ENCODE results near the gene TMEM63C. TPM values are rescaled to one million over a fixed set of nuclear protein-coding genes. Genes with fewer than 3 reads are reported as not detected.

The TMEM63C gene, protein sequence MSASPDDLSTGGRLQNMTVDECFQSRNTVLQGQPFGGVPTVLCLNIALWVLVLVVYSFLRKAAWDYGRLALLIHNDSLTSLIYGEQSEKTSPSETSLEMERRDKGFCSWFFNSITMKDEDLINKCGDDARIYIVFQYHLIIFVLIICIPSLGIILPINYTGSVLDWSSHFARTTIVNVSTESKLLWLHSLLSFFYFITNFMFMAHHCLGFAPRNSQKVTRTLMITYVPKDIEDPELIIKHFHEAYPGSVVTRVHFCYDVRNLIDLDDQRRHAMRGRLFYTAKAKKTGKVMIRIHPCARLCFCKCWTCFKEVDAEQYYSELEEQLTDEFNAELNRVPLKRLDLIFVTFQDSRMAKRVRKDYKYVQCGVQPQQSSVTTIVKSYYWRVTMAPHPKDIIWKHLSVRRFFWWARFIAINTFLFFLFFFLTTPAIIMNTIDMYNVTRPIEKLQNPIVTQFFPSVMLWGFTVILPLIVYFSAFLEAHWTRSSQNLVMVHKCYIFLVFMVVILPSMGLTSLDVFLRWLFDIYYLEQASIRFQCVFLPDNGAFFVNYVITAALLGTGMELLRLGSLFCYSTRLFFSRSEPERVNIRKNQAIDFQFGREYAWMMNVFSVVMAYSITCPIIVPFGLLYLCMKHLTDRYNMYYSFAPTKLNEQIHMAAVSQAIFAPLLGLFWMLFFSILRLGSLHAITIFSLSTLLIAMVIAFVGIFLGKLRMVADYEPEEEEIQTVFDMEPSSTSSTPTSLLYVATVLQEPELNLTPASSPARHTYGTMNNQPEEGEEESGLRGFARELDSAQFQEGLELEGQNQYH
- polyA plus RNA-seq (ENCODE audit: insufficient read length) = 0.67 TPM

DNA sequence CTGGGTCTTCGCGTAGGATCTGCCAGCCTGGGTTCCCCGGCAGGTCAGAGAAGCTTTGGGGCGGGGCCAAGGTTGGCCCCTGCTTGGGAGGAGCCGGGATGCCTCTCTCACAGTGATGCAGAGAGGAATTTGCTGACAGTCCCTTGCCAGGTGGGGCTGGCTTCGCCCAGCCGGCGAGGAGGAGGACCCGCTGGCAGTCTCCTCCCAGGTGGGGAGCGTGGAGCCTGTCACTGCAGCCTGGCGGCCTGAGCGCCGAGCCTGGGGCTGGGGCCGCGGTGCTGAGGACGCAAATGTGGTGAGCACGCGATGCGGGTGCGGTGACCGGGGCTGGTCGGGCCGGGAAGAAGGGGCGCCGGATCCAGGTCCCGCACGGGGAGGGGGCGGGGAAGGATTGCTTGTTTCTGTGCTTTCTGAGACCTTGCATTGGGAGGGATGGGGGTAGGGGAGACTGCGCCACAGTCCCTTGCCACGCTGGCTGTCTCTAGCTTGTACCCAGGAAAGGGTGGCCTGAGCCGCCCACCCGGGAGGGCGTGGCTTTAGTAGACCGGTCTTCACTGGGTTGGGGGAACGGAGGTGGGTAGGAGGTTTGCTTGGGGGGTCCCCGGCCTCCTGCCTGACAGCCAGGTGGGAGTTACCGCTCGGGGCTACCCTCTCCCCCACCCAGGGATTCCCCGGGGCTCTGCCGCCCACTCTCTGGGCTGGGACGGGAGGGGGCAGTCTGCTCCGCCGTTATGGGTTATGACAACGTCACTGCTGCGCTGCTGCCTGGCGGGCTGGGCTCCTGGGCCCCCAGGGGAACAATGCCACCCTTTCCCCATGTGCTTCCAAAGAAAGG lies at the start of gene TMEM63C:
TSS of gene TMEM63C (plus strand) at position 196 of the 835 bp plus-strand sequence. CDS start 37,016 bp downstream, outside the sequence.
- DNase-seq (ENCODE audit: low read depth) = no peak

DNA sequence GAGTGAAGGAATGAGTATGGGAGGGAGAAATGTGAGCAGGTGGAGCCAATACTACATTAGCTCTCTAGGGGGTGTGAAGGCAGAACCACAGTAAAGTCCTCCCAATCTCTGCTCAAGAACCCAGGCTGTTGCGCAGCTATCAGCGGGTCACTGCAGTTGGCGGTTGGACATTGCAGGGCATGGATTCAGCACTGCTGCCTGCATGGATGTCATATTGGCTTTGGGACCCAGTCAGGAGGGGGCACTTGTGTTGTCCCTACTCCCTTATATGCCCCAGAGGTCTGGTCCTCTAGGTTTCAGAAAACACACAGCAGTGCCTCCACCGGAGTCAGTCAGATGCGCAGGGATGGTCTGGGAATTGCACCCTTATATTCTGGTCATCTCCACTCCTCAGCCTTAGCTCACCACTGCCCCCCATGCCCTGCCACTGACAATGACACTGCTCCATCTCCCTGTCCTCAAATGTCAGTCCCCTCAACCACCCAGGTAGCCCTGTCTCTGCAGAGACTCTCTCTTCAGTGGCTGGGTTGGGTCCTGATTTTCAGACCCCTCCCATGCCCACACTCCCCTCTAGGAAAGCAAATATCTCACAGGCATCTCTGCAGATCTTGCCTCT lies 49.6 kb upstream of the TMEM63C start:
- DNase-seq (ENCODE audit: low read depth) = no peak

DNA sequence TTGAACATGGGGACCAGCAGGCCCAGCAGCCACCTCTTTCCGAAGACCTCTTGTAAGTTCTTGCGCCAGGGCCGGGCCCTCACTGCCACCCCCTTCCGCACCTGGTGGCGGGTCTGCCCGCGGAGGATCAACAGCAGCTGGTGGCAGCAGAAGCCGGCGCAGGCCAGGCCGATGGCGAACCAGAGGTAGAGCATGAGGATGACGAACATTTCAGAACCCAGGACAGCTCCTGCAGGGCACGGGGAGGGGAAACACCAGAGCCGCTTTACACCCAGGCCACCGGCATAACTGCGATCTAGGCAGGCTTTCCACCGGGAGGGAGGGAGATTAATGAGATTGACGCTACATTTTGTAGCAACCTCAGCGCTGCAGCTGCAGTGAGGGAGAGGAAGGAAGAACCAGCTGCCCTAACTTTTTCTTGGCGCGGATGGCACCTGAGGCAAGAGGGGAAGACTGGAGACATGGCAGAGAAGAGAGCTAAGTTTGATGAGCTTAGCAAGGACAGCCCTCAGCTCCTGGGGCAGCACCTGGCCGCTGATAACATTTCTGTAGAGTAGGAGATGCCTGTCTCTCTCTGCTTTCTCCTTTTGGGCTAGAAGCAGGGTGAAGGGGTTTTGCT lies 47.8 kb upstream of the TMEM63C start:
- peak; percentile 47 for DNase-seq (ENCODE audit: low read depth)

DNA sequence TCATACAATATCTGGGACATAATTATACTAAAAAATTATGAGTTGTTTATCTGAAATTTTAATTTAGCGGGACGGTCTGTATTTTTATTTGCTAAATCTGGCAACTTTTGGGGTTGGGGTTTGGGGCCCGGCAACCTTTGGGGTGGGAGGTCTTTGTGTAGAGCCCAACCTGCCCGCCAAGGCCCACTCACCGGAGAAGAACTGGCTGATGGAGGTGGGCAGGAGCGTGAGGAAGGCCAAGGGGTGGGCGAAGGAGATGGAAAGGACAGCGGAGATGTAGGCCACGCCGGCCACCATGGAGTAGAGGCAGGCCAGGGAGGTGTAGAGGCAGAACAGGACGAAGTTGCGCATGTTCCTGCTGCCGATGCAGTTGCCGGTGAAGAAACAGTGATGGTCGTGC lies 42.6 kb upstream of the TMEM63C start:
- no peak for DNase-seq (ENCODE audit: low read depth)

DNA sequence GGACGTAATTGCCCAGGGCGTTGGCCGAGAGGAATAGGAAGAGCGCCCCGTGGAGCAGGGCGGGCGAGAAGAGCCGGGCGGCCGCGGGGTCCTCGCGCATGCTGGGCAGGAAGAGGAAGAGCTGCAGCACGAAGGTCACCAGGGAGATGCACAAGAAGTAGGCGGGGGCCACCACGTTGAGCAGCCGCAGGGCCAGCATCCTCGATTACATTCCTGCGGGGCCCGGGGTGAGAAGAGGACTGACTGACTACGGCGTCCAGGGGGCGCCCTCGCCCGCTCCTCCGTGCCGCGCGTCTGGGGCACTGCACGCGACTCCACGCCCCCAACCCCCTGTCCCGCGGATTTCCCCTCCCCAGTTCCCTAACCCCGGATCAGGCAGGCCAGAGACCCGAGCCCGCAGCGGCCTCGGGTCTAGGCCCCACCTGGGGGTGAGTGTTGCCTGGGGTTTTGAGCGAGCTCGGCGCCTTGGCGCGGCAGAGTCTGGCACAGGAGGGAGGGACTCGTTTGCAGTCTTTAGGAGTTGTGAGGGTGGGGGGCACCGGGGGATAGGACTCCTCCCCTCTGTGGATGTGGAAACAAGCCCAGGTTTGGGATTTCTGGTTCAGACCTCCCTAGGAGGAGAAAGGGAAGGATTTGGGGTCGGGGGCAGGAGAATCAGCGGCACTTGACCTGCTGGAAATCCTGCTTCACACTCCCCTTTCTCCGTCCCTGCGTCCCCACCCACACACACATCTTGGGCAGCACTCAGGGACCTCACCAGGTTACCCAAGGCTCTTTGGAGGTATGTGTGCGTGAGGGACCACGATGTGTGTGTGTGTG lies 41.8 kb upstream of the TMEM63C start:
- DNase-seq (ENCODE audit: low read depth) = no peak

DNA sequence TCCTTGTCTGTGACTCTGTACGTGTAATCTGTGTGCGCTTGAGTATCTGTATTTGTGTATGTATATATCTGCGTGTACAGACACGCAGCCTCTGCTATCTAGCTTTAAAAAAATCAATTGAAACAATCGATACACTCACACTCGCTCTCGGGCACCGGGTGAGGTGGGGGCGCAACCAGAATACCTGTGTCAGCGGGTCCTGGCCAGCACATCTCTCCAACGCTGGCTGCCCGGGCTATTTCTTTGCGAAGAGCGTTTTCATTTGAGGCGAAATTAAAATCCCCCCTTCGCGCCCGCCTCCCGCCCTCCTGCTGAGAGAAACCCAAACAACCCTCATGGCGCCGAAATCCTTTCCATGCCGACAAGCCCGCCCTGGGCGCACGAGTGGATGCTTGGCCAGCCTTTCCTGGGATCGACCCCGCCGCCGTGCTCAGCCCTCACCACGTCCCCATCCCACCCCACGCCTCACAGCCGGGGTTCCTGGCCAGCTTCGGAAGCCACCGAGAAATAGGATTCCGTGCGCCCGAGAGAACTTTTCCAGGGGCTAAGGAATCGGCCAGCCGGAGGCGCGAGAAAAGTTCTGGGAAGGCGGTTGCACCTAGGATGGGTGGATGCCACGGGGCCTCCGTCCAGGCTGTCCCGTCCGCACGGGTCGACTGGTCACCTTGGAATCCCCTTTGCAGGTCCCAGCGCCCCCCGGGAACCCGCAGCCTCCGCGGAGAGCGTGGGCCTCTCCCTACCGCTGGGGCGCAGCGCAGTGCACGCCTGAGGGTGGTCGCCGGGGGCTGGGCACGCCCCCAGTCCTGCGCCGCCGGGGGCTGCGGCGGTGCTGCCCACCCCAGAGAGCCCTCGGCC lies 41.0 kb upstream of the TMEM63C start:
- no peak for DNase-seq (ENCODE audit: low read depth)

DNA sequence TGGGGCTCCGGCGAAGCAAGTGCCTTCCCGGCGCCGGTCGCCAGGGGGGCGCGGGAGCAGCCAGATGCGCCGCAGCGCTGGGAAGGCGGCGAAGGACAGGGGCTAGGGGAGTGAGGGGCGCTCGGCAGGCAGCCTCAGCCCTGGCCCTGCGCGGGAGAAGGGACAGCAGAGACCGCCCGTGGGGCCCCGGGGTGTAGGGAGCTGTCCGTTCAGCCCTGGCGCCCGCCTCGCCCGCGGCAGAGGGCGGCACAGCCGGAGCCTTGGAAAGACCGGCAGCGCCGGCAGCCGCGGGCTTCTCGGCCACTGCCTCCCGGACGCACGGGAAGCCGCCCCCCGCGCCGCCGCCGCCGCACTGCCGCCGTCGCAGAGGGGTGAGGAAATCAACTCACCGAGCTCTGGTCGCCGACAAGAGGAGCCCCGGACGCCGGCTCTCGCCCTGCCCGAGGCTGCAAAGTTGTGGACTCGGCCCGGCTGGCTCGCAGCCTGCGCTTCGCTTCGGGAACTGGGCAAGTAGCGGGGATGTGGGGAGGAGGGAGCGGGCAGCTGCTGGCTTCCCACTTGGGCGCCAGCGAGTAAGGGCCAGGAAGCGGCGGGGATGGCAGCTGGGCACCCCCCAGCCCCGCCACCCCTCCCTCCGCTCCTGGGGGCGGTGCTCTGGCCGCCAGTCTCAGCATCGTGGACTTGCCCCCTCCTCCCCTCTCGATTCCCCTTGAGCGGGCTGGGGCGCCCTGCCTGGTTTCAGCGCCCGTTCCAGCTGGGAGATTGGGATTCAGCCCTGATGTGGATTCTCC lies 40.2 kb upstream of the TMEM63C start, which contains the start of gene ZDHHC22:
TSS of gene ZDHHC22 (minus strand) at position 578 of the 791 bp plus-strand sequence. CDS start 2,053 bp downstream, outside the sequence.
- DNase-seq (ENCODE audit: low read depth) = no peak

DNA sequence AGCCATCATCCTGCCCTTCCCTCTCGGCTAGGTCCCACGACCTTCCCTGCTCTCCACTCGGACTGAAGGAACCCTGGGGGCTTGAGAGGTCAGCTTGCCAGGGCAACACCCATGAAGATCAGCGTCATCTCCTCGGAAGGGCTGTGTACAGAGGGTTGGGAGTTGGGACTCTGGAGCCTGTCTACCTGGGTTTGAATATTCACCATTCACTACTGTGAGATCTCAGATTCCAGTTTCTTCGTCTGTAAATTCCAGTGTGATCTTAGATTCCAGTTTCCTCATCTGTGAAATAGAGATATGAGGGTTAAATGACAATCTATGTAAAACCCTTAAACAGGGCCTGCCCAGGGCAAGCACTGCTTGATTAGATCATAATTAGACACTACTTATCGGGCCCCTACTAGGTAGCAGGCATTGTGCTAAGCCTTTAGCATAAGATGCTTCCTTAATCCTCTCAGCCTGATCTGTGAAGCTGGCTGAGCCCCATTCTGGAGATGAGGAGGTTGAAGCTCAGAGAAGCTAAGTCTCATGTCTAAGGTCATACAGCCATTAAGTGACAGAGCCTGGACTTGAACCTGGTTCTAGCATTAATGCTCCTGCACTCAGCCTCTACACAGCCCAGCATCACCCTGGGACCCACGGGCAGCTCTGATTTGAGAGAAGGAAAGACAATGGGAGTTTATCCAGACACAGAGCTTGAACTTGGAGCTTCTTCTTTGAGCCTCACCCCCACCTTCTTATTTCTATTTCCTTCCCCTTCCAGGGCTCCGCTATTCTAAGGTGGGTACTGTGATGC lies 39.4 kb upstream of the TMEM63C start:
- no peak for DNase-seq (ENCODE audit: low read depth)

DNA sequence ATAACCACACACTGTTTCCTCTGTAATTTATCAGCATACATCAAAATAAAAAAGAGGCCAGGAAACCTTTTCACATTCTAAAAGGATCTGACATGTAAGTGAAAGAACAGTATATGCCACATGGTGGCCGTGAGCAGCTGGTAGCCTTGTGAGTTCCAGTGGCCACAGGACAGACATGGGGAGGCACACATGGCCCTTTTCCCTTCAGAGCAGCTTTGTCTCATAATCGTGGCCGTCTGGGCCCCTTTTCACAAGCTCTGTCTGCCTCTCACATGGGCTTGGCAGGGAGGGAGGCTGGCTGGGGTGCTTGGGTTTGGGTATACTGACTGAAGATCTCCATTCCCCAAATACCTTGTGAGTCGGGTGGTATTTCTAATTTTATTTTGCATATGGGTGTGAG lies 38.5 kb upstream of the TMEM63C start:
- no peak for DNase-seq (ENCODE audit: low read depth)

DNA sequence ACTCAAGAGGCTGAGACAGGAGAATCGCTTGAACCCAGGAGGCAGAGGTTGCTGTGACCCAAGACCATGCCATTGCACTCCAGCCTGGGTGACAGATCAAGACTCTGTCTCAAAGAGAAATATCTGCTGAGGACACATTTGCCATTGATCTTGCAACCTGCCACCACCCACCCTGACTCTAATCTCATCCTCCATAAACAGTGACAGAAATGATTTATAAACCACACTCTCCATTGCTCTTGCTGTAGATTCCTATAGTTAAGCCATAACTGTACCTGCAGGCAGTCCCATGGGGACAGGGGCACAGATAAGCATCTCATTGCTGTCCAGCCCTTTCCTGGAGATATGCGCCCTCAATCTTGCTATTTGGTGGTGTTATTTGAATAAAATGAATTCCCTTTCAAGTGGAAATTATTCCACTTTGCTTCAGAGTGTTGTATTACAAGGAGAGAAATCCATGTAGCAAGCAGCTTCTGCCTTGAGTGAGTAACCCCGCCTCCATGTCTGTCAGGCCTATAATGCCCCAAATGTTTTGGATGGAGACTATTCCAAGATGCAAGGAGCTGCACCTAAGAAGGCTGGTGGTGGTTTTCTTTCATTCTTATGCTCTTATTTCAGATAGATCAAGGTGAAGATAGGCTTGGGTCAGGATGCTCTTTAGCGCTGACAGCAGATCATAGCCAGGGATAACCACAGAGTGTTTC lies 37.0 kb upstream of the TMEM63C start:
- no peak for DNase-seq (ENCODE audit: low read depth)

DNA sequence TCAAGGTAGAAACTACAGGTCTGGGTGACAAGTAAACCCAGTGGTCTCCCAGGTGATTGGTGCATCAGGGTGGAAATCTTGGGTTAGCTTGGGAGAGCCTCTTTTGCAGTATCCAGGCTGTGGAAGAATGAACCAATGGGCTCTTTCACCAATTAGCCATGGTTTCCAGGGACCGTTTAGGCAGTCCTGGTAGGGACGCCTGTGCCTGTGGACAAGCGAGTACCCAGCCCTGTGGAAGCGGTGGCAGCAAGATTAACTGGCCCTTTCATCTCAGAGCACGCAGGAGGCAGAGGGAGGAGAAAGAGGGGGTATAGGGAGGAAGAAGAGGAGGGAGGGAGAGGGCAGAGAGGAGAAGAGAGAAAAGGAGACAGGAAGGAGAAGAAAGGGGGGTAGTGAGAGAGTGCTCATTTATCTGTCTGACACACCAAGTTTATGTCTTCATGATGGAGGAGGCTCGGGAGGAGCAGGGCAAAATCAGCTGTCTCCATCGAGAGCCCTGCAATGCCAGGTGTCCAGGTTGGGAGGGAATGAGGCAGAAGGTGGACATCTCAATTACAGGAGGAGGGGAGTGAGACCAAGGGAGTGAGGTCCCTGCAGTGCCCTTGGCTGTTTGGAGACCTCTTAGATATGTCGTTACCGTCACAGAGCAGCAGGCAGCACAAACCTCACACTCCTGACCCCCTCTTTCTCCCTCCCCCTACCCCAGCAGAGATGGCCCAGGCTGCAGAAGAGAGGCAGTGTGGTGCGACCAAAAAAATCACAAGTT lies 35.4 kb upstream of the TMEM63C start:
- DNase-seq (ENCODE audit: low read depth) = no peak

DNA sequence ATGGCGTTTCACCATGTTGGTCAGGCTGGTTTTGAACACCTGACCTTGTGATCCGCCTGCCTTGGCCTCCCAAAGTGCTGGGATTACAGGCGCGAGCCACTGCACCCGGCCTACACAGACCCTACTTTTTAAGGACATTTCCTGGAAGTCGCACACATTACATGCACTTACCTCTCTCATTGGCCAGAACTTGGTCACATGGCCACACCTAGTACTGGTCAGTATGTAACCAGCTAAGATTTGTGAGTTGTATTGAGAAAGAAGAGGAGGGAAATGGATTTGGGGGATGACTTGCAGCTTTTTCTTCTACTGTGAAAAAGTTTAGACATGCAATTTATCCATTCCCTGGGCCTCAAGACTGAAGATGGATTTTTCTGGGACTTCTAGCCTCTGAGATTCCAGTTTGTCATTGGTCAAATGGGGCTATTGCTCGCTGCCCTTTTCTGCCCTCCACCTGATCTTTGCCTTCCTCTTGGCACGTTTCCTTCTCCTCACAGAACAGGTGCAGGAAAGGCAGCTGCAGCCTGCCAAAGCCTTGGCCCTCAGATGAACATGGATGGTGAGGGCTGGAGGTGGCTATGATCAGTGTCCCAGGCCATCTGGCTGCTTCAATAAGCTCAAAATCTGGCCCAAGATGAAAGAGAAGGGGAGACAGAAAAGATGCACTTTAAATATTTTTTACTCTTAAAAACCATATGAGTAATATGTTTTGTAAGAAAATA lies 32.9 kb upstream of the TMEM63C start:
- no peak for DNase-seq (ENCODE audit: low read depth)

DNA sequence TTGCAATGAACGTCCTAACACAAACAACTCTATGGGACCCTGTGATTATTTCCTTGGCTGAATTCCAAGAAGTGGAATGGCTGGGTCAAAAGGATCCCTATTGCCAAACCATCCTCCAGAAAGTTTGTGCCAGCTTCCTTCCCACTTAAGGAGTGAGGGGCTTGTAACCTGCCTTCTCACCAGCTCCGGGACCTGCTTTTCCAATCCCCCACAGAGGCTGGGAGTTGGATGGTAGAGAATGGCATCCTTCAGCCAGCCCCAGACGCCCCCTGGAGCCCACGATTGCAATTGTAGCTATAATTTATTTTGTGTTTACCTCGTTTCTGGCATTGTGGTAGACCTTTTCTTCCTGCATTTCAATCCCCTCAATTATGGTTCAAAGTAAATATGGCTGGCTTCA lies 30.4 kb upstream of the TMEM63C start:
- DNase-seq (ENCODE audit: low read depth) = no peak

DNA sequence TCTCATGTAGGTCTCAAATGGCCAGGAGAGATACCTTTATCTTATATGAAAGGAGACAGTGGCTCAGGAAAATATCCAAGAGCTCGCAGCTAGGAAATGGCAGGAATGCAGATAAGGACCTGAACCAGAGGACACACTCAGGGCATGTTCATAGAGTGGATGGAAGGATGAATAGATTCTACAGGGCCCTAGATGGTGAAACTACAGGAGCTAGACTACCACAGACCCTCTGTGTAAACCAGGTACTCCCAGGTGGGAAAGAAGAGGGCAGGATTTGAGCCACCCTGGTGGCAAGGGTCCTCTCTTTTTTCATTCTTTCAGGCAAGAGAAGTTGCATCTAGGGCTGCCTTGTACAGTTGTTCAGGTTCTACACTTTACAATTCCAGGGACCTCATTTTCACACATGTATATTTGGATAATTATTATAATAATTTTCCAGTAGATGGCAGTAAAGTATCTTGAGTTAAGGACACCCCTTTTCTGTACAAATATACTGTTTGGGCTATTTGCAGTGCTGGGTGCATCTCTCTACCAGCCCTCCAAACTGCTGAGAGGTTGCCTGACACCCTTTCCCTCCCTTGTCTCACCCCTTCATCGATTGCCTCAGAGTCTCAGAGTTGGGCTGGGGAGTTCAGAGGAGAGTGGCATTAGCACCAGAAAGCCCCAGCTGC lies 29.5 kb upstream of the TMEM63C start:
- DNase-seq (ENCODE audit: low read depth) = no peak

DNA sequence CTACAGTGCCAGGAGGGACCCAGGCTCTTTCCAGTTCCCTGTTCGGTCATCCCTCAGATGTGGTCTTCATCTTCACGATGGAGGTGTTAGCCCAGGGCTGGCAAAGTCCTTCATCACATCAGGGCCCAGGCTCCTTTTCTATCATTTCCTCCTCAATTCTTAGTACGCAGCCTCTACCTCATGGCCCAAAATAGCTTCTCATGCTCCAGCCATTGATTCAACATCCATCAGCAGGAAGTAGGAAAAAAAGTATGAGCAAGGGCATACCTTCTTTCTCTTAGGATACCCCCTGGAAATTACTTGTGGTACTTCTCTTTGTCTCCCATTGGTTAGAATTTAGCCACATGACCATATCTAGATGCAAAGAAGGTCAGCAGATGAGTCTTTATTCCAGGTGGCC lies 27.8 kb upstream of the TMEM63C start:
- no peak for DNase-seq (ENCODE audit: low read depth)

Data from forelimb muscle (tissue), 1 donor.